ENCODE data around the gene F8.

- TF ChIP-seq CTCF (IDR thresholded peaks at IDR 0.05) = no peak
- no peak for TF ChIP-seq ZFX (IDR thresholded peaks at IDR 0.05; ENCODE audit: borderline replicate concordance)
Observed at GRCh38 chrX:155031657-155032056, 9.1 kb upstream of the F8 start.
